Activated CD4-positive, alpha-beta T cell treated with anti-CD3 and anti-CD28 coated beads for 24 hours (primary cell): ENCODE results near the gene UBE3C.

Experiments used
- DNase-seq, 2 donors: peaks; one replicate each; pipeline ENCODE4 v3.0.0-alpha.2; 2020; ENCODE audit warnings: low read depth in 2 of 2

The UBE3C gene

DNA sequence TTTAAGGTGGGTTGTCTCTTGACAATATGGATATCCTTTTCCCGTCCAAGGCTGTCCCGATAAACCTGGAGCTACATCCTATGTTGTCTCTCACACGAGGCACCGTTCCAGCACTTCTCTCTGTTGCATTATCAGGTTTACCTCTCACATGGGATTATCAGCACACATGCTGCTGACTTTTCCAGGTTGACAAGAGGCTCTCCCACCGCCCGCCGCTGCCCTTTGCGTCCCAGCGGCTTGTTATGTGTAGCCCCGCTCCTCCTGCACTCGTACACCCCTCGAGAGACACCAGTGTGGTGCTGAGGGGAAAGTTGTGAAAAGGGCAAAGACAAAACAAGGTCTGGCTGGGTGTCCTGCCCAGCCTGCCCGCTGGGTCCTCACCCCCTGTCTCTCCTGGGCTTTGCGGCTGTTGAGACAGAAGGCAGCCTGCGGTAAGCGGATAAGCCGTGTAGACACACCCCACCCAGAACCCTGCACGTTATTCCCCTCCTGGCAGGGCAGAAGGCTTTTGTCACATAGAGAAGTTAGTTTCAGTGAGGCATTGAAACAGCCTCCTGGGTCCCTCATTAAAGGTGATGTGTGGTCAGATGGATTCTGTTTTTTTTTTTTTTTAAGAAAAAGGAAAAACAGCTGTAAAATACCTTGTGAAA lies 38.7 kb downstream of the UBE3C start:
- DNase-seq, result no peak

DNA sequence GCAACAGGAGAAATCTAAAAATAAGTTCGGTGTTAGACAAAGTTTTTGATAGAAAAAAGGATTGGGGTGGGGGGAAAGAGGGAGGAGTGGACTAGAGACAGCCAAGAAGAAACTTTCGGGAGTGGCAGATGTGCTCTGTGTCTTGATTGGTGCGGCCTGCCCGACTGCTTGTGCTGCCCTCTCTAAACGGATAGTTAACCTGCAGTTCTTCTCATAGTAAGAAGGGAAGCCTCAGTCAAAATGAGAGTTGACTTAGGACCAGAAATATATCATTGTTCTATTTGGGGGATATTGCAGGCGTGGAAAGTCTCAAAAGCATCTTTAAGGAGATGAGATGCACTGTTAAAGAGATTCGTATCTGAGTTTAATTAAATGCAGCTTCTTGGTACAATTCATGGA lies 39.3 kb downstream of the UBE3C start:
- DNase-seq, result no peak

DNA sequence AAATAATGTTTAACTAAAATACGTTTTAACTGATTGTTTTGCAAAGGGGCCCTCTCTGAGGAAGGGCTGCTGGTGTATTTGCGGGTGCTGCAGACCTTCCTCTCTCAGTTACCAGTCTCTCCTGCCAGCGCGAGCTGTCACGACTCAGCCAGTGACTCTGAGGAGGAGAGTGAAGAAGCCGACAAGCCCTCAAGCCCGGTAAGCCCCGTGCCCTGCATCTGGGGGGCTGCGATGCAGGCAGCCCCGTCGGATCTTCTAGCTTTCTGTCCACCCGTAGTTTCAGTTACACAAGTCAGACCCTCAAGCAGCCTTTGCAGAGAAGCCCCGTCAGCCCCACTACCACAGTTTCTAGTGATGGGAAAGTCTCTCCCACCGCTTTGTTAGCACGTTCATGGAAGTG lies 45.1 kb downstream of the UBE3C start:
- no peak for DNase-seq

DNA sequence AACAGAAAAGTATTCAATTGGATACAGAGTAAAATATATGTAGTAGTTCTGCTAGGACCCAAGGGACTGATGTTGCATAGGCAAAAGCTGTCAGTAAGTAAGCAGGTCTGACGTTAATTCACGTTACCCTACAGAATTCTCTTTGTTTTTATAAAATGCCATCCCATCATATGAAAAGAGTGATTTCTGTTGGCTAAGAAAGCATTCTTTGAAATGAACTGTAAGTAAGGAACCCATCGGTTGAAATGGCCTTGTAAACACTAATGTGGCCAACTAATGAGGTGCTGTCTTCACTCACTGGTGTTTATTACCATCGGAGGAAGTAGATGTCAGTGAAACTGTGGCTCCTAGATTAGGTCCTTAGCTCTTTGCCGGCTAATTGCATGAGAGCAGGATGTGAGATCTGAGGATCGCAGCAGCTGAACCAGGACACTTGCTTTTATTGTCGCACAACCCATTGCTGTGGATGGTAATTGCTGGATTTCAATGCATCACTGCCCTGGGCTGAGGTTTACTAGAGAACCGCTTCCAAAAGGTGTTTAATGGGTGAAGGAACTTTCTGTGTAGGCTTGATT lies 49.5 kb downstream of the UBE3C start:
- DNase-seq, result no peak

DNA sequence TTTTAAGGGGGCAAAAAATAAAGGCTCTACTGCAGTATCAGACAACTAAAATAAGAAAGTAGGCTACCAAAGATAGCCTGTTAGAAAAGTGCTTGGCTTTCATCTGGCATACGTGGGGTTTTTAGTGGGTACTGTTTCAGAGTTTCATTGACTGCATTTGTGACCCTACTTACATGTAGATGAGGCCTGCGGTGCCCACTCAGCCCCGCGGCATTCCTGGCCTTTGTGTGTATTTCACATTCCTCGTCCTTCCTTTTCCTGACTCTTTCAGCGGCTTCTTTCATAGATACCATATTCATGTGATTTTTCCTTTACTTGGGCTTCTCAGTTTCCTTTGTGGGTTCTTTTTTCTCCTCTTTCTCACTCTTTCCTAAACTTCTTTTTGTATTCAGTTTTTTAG lies 50.7 kb downstream of the UBE3C start:
- DNase-seq, result no peak

DNA sequence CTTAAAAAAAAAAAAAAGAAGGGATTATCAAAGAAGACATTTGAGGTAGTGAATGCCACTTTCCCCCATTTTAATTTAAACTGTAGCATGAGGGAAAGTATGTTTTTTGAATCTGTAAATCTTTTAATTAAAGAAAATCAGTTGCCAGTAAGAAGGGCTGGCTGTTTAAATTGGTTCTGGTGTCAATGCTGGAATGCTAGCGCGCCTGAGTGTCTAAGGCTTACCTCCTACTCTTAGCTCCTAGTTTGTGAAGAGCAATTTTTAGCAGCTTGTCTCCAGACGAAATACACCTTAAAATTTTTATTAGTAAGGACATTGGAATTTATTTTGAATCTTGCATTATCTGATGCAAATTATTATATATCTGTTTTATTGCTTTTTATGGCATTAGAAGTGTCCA lies 54.1 kb downstream of the UBE3C start:
- no peak for DNase-seq

DNA sequence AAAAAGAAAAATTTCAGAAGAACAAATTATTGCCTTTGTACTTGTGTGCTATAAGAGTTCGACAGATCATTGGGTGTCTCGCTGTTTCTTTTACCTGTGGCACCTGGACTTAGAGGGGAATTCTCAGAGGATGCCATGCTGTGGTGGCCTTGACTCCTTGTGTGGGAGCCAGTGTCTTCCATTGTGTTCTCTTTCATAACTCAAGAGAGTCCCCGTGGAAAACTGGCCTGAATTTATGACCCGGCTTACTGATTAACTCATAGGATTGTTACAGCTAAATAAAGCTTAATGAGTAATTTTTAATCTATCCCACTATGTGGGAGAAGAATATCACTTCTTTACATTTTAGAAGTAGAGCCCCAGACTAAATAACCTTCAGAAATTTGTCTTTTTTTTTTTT lies 54.5 kb downstream of the UBE3C start:
- no peak for DNase-seq

DNA sequence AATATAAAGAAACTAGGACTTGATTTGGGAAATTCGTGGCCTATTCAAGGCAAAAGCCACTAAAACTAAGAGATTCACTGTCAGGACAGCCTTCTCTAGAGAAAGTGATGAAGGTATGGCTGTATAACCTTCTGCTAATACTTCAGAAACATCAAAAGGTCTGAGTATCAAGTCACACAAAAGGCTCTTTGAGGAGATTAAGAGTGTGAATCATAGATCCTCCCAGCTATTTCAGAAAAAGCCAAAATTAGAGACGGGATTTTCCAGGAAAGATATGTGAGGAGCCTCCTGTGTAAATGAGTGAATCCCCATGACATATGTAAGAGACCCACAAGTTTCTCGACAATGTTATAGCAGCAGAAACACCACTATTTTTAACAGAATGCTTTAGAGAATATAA lies 56.2 kb downstream of the UBE3C start:
- DNase-seq, result no peak

DNA sequence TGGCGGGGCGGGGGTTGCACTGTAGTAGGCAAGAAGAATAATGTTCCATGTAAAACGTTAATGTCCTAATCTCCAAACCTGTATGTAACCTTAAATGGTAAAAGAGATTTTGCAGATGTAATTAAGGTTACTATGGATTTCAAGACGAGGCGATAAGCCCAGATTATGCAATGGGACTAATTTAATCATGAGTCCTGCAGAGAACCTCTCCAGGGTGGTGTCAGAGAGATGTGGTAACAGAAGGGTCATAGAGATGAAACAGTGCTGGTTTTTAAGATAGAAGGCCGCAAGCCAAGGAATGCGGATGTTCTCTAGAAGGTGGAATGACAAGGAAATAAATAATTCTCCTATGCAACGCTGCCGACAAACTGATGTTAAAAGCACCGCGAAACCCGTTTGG lies 57.1 kb downstream of the UBE3C start:
- no peak for DNase-seq

DNA sequence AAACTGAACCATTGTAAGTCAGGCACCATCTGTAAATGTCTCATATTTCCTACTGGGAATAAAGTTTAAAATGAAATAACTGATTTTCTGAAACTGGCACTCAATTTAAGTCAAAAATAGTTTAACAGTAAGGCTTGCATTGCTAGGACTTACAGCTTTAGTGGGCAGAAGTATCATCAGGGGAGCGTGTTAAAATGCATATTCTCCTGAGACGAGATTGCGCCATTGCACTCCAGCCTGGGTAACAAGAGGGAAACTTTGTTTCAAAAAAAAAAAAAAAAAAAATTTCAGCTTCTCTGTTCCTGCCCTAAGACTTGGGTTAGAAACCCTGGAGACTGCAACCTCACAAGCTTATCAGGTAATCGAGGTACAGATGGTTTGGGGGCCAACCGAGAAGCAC lies 65.4 kb downstream of the UBE3C start:
- no peak for DNase-seq

DNA sequence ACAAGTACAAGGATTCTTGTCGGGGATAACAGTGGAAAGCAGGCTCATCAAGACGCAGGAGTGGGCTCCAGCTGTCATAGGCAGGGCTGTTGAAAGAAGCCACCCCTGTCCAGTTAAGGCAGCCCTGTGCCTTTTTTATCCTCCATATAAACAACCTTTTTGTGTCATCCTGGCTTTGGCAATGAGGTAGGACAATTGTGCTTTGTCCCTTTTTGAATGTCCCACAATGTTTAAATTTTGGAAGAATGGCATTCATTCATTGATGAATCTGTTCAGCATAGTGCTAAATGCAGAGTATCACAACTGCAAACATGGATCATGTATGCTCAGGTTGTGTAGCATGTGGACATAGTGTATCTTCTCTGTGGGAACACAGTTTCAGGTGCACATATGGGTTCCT lies 66.7 kb downstream of the UBE3C start:
- DNase-seq, result no peak

DNA sequence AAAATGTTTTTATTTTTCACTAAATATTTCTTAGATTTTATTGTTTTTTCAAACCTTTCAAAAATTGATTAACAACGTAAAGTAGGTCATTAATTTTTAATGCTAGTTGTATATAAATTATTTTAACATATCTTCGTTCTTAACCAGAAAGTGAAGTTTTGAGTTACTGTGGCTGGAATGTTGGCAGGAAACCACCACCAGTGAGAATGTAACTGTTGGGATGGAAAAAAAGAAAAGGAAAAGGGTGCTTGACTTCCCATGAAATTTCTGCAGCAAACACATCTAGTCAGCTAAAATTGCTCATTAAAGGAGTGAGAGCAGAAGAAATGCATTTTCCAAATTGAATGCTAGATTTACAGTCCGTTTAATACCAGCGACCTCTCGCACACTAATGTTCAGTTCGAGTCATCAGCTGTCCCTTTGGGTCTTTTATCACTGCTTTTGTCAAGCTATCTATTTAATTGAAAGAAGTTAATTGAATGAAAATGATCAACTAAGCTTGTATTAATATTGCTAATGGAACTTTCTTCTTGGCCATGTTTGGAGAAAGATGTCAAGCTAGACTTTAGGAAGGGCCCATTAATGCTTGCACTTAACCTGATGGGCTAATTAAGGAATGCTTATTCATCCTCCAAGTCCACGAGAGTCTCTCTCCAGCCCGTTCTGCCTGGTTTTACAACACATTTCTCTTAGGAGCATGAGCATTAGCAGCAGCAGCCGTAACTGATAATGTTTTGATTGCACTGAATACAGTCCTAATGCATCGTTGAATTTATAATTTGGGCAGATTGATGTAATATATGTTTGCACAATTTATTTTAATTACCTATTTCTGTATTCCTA lies 70.1 kb downstream of the UBE3C start:
- no peak for DNase-seq

DNA sequence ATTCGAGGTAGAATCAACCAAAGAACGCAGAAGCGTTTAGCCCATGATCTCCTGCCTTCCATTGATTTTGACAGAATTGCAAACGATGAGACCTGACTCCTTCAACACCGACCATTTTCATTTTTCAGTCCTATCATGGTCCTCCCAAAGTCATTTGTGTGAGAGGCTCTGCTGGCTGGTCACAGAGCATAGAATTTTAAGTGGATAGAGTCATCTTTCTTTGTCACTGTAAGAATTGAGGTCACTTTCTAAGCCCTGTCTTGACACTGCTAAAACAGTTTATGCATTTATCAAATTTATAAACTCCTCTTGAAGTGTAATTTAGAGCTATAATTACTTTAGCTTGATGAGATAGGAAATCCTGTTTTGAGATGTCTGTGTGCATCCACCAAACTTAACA lies 72.0 kb downstream of the UBE3C start:
- DNase-seq, result no peak

DNA sequence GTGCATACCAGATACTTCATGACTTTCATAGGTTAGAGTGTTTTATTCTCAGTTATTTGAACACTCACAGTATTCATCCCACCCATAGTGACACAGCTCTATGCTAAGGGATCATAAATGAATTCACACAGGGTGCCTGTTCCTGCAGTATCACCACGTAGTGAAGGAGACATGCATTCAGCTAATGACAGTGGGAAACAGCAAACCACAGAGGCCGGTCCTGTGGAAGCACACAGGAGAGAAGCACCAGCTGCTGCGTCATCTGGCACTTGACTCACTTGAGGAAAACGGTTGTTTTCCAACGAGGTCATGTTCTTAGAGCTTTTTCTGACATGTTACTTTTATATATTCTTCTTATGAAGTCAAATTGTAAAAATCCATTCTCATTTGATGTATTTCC lies 73.0 kb downstream of the UBE3C start:
- no peak for DNase-seq

DNA sequence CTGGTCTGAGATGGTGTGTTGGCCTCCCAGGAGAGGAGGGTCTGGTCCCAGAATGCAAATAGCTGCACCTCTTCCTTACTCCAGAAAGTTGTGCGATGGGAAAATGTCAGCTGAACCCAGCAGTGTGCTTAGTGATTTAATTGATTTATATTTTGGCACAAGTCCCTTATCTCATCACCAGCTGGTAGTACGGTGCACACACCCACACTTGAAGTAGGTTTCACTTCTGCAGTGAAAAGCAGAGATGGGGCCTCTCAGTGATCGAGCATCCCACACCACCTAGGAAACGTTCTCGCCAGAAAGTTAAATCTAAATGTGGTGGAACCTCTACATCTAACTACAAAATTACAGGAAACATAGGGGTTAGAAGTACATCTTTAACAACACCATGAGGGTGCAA lies 80.4 kb downstream of the UBE3C start:
- no peak for DNase-seq

DNA sequence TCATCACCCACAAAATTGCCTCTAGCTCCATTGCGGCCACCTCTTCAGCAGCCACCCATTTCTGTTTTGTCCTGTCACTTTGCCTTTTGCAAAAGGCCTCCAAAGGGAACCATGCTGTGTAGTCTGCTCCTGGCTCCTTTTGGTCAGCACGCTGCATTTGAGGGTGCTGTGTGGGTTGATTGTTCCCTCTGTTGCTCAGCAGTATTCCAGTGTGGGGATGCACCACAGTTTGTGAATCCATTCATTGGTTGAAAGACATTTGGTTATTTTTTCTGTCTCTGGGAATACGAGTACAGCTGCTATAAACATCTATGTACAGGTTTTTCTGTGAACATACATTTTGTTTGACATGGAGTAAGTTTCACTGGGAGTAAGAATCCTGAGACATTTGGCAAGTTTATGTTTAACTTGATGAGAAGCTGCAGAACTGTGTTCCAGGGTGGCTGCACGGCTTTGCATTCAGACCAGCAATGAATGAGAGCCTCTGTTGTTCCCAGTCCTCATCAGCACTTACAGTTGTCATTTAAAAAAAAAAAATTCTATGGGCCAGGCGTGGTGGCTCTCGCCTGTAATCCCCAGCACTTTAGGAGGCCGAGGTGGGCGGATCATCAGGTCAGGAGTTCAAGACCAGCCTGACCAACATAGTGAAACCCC lies 82.3 kb downstream of the UBE3C start:
- no peak for DNase-seq

DNA sequence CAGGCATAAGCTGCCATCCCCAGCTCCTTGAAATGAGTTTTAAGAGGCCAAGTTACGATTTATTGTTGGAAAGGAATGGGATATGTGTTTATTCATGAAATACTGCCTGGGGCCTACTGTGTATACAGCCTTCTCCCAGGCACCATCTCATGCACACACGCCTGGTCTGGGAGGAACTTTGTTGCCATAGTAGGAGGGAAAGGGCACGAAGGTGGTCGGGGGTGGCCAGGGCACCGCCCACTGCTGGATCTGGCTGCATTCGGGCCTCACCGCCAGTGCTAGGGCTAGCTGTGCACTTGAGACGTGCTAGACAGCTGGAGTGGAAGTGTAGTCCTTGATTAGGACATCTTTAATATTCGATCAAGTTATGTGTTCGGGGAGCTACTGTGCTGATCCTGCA lies 84.0 kb downstream of the UBE3C start:
- DNase-seq, result no peak

DNA sequence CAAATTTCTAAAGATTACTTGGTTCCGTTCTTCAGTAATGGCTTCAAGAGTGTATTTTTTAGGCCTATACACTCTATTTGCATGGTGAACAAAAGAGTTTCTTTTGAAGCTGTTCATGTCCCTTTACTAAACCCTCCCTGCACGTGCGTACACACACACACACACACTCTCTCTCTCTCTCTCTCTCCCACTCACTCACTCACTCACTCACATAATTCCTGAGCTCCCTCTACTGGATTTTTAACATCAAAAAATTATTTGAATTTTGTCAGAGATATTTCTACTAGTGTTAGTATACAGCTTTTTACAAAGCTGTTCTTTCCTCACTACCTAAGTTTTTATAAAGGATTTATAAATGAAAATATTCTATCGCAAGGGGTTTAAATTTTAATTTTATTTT lies 85.9 kb downstream of the UBE3C start:
- DNase-seq, result no peak

DNA sequence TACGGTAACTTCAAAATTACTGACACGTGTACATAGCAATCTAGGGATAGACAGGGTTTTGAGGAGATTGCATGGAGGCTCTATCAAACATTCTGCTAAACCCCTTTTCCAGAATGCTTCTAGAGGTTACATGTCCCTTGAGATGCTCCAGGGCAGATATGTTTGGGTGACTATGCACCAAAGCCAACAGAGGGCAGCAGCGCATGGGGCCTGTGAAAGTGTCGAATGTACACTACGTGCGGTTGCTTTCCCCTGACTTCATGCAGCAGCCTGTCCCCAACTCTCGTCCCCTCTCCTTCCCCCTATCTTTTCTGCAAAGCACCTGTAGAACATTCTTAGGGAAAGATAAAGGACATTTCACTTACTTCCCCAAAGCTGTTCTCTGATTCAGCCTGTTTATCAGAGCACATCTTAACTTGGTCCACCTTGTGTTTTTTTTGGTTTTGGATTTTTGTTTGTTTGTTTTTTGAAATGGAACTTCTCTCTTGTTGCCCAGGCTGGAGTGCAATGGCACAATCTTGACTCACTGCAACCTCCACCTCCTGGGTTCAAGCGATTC lies 90.2 kb downstream of the UBE3C start:
- peak in 1 of 2 donors; percentile 5 for DNase-seq

DNA sequence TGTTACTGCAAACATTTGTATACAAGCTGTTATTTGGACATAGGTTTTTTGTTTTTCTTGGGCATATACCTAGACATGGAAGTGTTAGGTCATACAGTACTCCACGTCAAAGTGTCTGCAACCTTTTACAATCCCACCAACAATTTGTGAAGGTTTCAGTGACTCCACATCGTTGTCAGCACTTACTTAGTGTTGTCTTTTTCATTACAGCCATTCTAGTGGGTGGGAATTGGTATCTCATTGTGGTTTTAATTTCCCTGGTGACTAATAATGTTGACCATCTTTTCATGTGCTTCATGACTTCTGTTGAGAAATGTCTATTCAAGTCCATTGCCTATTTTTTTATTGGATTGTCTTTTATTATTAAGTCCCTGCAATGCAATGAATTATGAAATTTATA lies 95.0 kb downstream of the UBE3C start:
- DNase-seq, result no peak

DNA sequence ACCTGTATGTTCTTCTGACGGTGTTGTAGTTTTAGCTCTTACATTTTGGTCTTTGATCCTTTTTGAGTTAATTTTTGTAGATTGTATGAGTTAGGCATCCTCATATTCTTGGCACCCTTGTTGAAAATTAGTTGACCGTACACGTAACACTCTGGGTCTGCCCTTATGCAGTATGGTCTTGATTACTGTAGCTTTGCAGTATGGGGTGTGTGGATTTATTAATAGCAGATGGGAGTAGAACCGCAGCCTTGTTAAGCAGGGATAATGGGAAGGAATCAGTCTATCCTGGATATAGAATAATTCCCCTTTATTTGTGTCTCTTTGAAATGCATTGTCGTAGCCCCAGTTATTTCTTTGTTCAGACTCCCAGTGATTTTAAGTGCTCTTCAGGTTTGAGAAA lies 95.5 kb downstream of the UBE3C start:
- no peak for DNase-seq
